Psoas muscle (tissue), 8 donors: ENCODE measurements around the gene PHKA2. TPM values are rescaled to one million over a fixed set of nuclear protein-coding genes. Genes with fewer than 3 reads are reported as not detected.
"Not testable (repeated sequence)": the region's sequence is repeated elsewhere in the genome, so short reads cannot be mapped to it uniquely, and the experiment has no call there.

Source experiments
- ATAC-seq, 4 donors: fragments of 200-7000 bp; cut with Tn5 transposase; one replicate each; pipeline ENCODE4 v1.9.1; 2020; ENCODE audit warnings: moderate library complexity in 3 of 4, mild to moderate bottlenecking in 2 of 4
- DNase-seq, 2 donors: peaks; one replicate each; pipeline ENCODE4 v3.0.0-alpha.2; 2020
- H3K27ac ChIP-seq: fragments of 200-600 bp; one replicate; pipeline ENCODE4 v1.8.0; 2022
- H3K27me3 ChIP-seq, 3 donors: fragments of 200-600 bp in 1 of 3; one replicate each; pipeline versions ENCODE4 v1.6.1 to v1.8.0; 2013 to 2022; ENCODE audit warnings: low read length in 2 of 3, mild to moderate bottlenecking in 2 of 3, moderate library complexity in 1 of 3; ENCODE audit not compliant: insufficient read depth in 3 of 3
- H3K36me3 ChIP-seq, 2 donors: fragments of 200-600 bp in 1 of 2; one replicate each; pipeline versions ENCODE4 v1.6.1 to v1.8.0; 2013 to 2022; ENCODE audit warnings: low read depth in 1 of 2, mild to moderate bottlenecking in 1 of 2, moderate library complexity in 1 of 2; ENCODE audit not compliant: insufficient read depth in 1 of 2
- H3K4me1 ChIP-seq: fragments of 200-600 bp; one replicate; pipeline ENCODE4 v1.8.0; 2022
- H3K4me3 ChIP-seq: fragments of 200-600 bp; one replicate; pipeline ENCODE4 v1.8.0; 2022; ENCODE audit warnings: mild to moderate bottlenecking
- H3K9me3 ChIP-seq: fragments of 200-600 bp; one replicate; pipeline ENCODE4 v1.8.0; 2022
- CTCF ChIP-seq: fragments of 200-600 bp; IDR thresholded peaks from one replicate; pipeline ENCODE4 v1.8.0; 2022; ENCODE audit warnings: antibody characterized with exemption
- WGBS, 3 donors: extraction: QIAGEN DNeasy Blood & Tissue Kit; methylation state at CpG; one replicate each; pipeline versions ENCODE4 v1.1.6 to v1.1.7; 2013; 5-methylcytosine and 5-hydroxymethylcytosine counted together
- intact Hi-C, 2 donors: fragments of 100-400 bp; cut with DNase I; formaldehyde crosslinking; loops; one replicate each; pipeline versions ENCODE4 v1.11.0 to v1.14.2; 2022
- polyA plus RNA-seq, 3 donors: library from polyadenylated mRNA; stranded (reverse); fragments of 200-250 nt; gene quantifications; one replicate each; pipeline ENCODE4 v1.2.3, GENCODE V29; 2013
- total RNA-seq, 4 donors: library from RNA; stranded (reverse); fragmentation: NEBNext Ultra II Directional in 2 of 4; extraction: Animal tissue kit (Norgen Biotek cat#: 25700) in 2 of 4; gene quantifications; one replicate each; pipeline versions ENCODE4 v1.2.1 to v1.2.4, GENCODE V29; 2021 to 2023
- donor health status: healthy with polysubstance abuse.
- donor health status: DM: no; HTN: no; CAD: no; lungs with moderate emphysema.
- donor health status: Bipolar disorder and iron deficiency.
- donor health status: healthy.
- donor health status: DM: yes; HTN: yes; CAD: no.
- donor health status: DM: no; HTN: no; CAD: no.
- donor health status: DM: no; HTN: no; CAD: no.
- donor health status: DM: yes; HTN: yes; CAD: no.

PHKA2 gene
- total and polyA plus RNA-seq, 7 donors, result 3.7 to 24.8 (median 8.9) TPM

GRCh38 chrX:18984381-18985185, 669 bp upstream of the PHKA2 start:
- intact Hi-C loops, result loop anchor here in 1 of 2 donors (10.0 kb wide), 1 partner anchor 1250 kb away; the partner anchor contains the start of gene SCML1
- Histone ChIP-seq H3K4me3 (peak overlapping the region; percentile 82), H3K27ac (peak overlapping the region; percentile 84), H3K36me3 (no peaks in the 10 kb centered on the region), H3K4me1 (peaks cover 3% of the 10 kb centered on the region), H3K27me3 (peaks cover 0 to 5% (median 0%) of the 10 kb centered on the region in 3 donors), H3K9me3 (no peaks in the 10 kb centered on the region)
- peak; percentile 81 to 90 for DNase-seq
- peak; percentile 45 for TF ChIP-seq CTCF
- 0 to 19% (median 0%) methylated on average over 10 to 69 of the region's 71 CpGs for WGBS, 3 donors
- ATAC-seq, result peak; percentile 94 to 98 (median 94)

GRCh38 chrX:18981124-18981807, 2.6 kb downstream of the PHKA2 start:
- intact Hi-C loops, result loop anchor here in 1 of 2 donors (10.0 kb wide), 1 partner anchor 1246 kb away; the partner anchor contains the start of gene SCML1
- H3K4me3 ChIP-seq, result no peak overlapping the region
- no peak for ATAC-seq
- WGBS, 3 donors, result 74 to 80% (median 80%) methylated on average over 6 of the region's 6 CpGs
- no peak for TF ChIP-seq CTCF
- peaks cover 3% of the 10 kb centered on the region for H3K4me1 ChIP-seq
- no peak for DNase-seq
- H3K27ac ChIP-seq, result no peak overlapping the region
- peaks cover 0 to 5% (median 0%) of the 10 kb centered on the region in 3 donors for H3K27me3 ChIP-seq
- H3K36me3 ChIP-seq, result no peaks in the 10 kb centered on the region
- no peaks in the 10 kb centered on the region for H3K9me3 ChIP-seq

GRCh38 chrX:18980262-18980661, 3.7 kb downstream of the PHKA2 start:
- not testable (repeated sequence) for H3K4me3 ChIP-seq, DNase-seq

GRCh38 chrX:18974993-18975392, 8.9 kb downstream of the PHKA2 start:
- TF ChIP-seq CTCF, result no peak
- Histone ChIP-seq H3K4me1 (no peaks in the 10 kb centered on the region), H3K4me3 (no peak overlapping the region), H3K27me3 (no peaks in the 10 kb centered on the region), H3K27ac (no peak overlapping the region), H3K36me3 (no peaks in the 10 kb centered on the region), H3K9me3 (no peaks in the 10 kb centered on the region)
- 88 to 100% (median 97%) methylated on average over 7 of the region's 7 CpGs for WGBS, 3 donors
- DNase-seq (no peak), ATAC-seq (no peak)
- intact Hi-C loops, result no loop called here

More at GRCh38 chrX:18980262-18980661, 3.7 kb downstream of the PHKA2 start:
- intact Hi-C loops, result loop anchor here in 1 of 2 donors (10.0 kb wide), 1 partner anchor 1245 kb away; the partner anchor contains the start of gene SCML1
- not testable (repeated sequence) for H3K27me3 ChIP-seq, H3K9me3 ChIP-seq, H3K27ac ChIP-seq, H3K4me1 ChIP-seq, ATAC-seq, H3K36me3 ChIP-seq
- 57 to 59% (median 59%) methylated on average over 6 of the region's 6 CpGs for WGBS, 3 donors
